Panc1 (cell line): ENCODE data around the gene ZNF516.

ENCODE experiments used
- POLR2AphosphoS5 ChIP-seq: IDR thresholded peaks from 2 replicates; pipeline ENCODE4 v1.6.1; 2012; ENCODE audit warnings: mild to moderate bottlenecking, low read depth, low read length, moderate library complexity
- TCF7L2 ChIP-seq: IDR thresholded peaks from 2 replicates; pipeline ENCODE4 v1.6.1; 2011; ENCODE audit warnings: mild to moderate bottlenecking, low read depth, low read length, inconsistent platforms
- TF ChIP-seq, protein P1 (sequence below): fragments of 450-650 bp; IDR thresholded peaks from 2 replicates; pipeline ENCODE4 v1.5.1; 2017; ENCODE audit warnings: mild to moderate bottlenecking
- TF ChIP-seq, protein P2 (sequence below), 2 experiments: IDR thresholded peaks; 2 replicates each; pipeline ENCODE4 v1.6.1; 2011 to 2012; ENCODE audit warnings: low read depth in 2 of 2, control low read depth in 1 of 2, low read length in 1 of 2, mild to moderate bottlenecking in 1 of 2, moderate library complexity in 1 of 2; ENCODE audit not compliant: insufficient read depth in 1 of 2

DNA sequence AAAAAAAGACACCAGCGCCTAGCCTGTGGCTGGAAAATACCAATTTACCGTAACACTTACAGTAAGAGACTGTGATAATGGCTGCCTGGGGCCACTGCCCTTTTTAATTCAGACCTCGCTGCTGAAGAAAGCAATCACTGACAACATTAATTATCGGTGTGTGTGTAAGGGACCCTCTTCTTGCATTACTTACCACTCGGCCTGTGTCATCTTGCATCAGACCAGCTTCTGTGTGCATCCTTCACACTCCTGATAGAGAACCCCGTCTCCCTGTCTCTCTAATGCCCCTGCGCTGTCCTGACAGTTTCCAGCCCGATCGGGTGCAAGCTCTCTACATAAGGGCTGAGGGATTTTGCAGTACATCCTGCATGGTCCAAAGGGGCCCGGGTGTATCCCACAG is 124.4 kb downstream of the ZNF516 start:
- TF ChIP-seq, protein P1, sequence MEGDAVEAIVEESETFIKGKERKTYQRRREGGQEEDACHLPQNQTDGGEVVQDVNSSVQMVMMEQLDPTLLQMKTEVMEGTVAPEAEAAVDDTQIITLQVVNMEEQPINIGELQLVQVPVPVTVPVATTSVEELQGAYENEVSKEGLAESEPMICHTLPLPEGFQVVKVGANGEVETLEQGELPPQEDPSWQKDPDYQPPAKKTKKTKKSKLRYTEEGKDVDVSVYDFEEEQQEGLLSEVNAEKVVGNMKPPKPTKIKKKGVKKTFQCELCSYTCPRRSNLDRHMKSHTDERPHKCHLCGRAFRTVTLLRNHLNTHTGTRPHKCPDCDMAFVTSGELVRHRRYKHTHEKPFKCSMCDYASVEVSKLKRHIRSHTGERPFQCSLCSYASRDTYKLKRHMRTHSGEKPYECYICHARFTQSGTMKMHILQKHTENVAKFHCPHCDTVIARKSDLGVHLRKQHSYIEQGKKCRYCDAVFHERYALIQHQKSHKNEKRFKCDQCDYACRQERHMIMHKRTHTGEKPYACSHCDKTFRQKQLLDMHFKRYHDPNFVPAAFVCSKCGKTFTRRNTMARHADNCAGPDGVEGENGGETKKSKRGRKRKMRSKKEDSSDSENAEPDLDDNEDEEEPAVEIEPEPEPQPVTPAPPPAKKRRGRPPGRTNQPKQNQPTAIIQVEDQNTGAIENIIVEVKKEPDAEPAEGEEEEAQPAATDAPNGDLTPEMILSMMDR: no peak
- TF ChIP-seq TCF7L2: no peak
- TF ChIP-seq POLR2AphosphoS5: no peak
- TF ChIP-seq, protein P2, sequence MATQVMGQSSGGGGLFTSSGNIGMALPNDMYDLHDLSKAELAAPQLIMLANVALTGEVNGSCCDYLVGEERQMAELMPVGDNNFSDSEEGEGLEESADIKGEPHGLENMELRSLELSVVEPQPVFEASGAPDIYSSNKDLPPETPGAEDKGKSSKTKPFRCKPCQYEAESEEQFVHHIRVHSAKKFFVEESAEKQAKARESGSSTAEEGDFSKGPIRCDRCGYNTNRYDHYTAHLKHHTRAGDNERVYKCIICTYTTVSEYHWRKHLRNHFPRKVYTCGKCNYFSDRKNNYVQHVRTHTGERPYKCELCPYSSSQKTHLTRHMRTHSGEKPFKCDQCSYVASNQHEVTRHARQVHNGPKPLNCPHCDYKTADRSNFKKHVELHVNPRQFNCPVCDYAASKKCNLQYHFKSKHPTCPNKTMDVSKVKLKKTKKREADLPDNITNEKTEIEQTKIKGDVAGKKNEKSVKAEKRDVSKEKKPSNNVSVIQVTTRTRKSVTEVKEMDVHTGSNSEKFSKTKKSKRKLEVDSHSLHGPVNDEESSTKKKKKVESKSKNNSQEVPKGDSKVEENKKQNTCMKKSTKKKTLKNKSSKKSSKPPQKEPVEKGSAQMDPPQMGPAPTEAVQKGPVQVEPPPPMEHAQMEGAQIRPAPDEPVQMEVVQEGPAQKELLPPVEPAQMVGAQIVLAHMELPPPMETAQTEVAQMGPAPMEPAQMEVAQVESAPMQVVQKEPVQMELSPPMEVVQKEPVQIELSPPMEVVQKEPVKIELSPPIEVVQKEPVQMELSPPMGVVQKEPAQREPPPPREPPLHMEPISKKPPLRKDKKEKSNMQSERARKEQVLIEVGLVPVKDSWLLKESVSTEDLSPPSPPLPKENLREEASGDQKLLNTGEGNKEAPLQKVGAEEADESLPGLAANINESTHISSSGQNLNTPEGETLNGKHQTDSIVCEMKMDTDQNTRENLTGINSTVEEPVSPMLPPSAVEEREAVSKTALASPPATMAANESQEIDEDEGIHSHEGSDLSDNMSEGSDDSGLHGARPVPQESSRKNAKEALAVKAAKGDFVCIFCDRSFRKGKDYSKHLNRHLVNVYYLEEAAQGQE (IDR thresholded peaks at IDR 0.05; ENCODE audit: insufficient read depth in 1 of 2, low read depth in 2 of 2, low read length in 1 of 2): no peak
